C4-2B (cell line): ENCODE data around the gene ZNF524.

Source experiments
- CTCF ChIP-seq: fragments of 450-650 bp; conservative IDR thresholded peaks from 2 replicates; pipeline ENCODE4 v1.5.1; 2017; ENCODE audit warnings: mild to moderate bottlenecking
- ZFX ChIP-seq: fragments of 450-650 bp; IDR thresholded peaks from 2 replicates; pipeline ENCODE4 v1.6.1; 2017

GRCh38 chr19:55650126-55650557 lies 50.1 kb downstream of the ZNF524 start:
- TF ChIP-seq CTCF (no peak), ZFX (no peak)
